Neural cell (in vitro differentiated cells): ENCODE results near the gene TSKS. TPM values are rescaled to one million over a fixed set of nuclear protein-coding genes. Genes with fewer than 3 reads are reported as not detected.

ENCODE experiments used
- H2AFZ ChIP-seq: fragments of 200-600, 300-800 bp; sonication (generic), shearing (Covaris generic); 2 replicates; pipeline ENCODE4 v1.6.0; 2014; ENCODE audit warnings: low read depth, mild to moderate bottlenecking, antibody characterized with exemption, low read length, moderate library complexity
- H3F3A ChIP-seq: fragments of 200-600 bp; shearing (Covaris generic); 2 replicates; pipeline ENCODE4 v1.6.1; 2016; ENCODE audit warnings: mild to moderate bottlenecking, moderate library complexity, mixed read lengths, antibody characterized with exemption, low read length; ENCODE audit not compliant: insufficient read depth, poor library complexity, severe bottlenecking
- H3K27ac ChIP-seq: fragments of 200-600, 300-800 bp; sonication (generic), shearing (Covaris generic); 2 replicates; pipeline ENCODE4 v1.5.1; 2014; ENCODE audit warnings: mild to moderate bottlenecking, low read length, moderate library complexity
- H3K27me3 ChIP-seq: fragments of 300-800, 200-600 bp; sonication (generic), shearing (Covaris generic); 2 replicates; pipeline ENCODE4 v1.6.0; 2014; ENCODE audit warnings: mild to moderate bottlenecking, low read depth, low read length, moderate library complexity; ENCODE audit not compliant: insufficient read depth
- H3K36me3 ChIP-seq: fragments of 300-800, 200-600 bp; sonication (generic), shearing (Covaris generic); 2 replicates; pipeline ENCODE4 v1.5.1; 2014; ENCODE audit warnings: mild to moderate bottlenecking, antibody characterized with exemption, low read length, moderate library complexity; ENCODE audit not compliant: insufficient read depth
- H3K4me2 ChIP-seq: fragments of 300-800, 200-600 bp; sonication (generic), shearing (Covaris generic); 2 replicates; pipeline ENCODE4 v1.6.0; 2014; ENCODE audit warnings: mild to moderate bottlenecking, low read length
- H3K4me3 ChIP-seq: fragments of 300-800, 200-600 bp; sonication (generic), shearing (Covaris generic); 2 replicates; pipeline ENCODE4 v1.5.1; 2014; ENCODE audit warnings: mild to moderate bottlenecking, low read length, moderate library complexity
- H3K79me2 ChIP-seq: fragments of 200-600 bp; shearing (Covaris generic); replicated peaks from 2 replicates; pipeline ENCODE4 v1.6.0; 2014; ENCODE audit warnings: mild to moderate bottlenecking, low read length, moderate library complexity; ENCODE audit not compliant: insufficient read depth
- H3K9ac ChIP-seq: fragments of 300-800, 200-600 bp; sonication (generic), shearing (Covaris generic); 2 replicates; pipeline ENCODE4 v1.6.1; 2016; ENCODE audit warnings: mild to moderate bottlenecking, low read length, mixed read lengths
- H3K9me2 ChIP-seq: fragments of 200-600 bp; shearing (Covaris generic); 2 replicates; pipeline ENCODE4 v1.6.1; 2016; ENCODE audit warnings: mild to moderate bottlenecking, low read length, mixed read lengths; ENCODE audit not compliant: insufficient read depth
- H3K9me3 ChIP-seq: fragments of 200-600, 300-800 bp; sonication (generic), shearing (Covaris generic); 2 replicates; pipeline ENCODE4 v1.6.1; 2016; ENCODE audit warnings: mild to moderate bottlenecking, mixed run types, low read length, moderate library complexity, mixed read lengths
- H4K20me1 ChIP-seq: fragments of 200-600 bp; shearing (Covaris generic); 2 replicates; pipeline ENCODE4 v1.6.1; 2016; ENCODE audit warnings: mild to moderate bottlenecking, mixed run types; ENCODE audit not compliant: insufficient read depth
- CTCF ChIP-seq: fragments of 450-650 bp; IDR thresholded peaks from 2 replicates; pipeline ENCODE4 v1.5.1; 2014; ENCODE audit warnings: antibody characterized with exemption, mild to moderate bottlenecking, moderate library complexity; ENCODE audit not compliant: poor library complexity, severe bottlenecking
- EP300 ChIP-seq: fragments of 450-650 bp; conservative IDR thresholded peaks from 2 replicates; pipeline ENCODE4 v1.6.1; 2014; ENCODE audit warnings: antibody characterized with exemption, mild to moderate bottlenecking, moderate library complexity; ENCODE audit not compliant: poor library complexity, severe bottlenecking
- EZH2 ChIP-seq: fragments of 200-600, 300-800 bp; shearing (Covaris generic), sonication (generic); IDR thresholded peaks from 2 replicates; pipeline ENCODE4 v1.6.1; 2014; ENCODE audit warnings: antibody characterized with exemption, low read length, borderline replicate concordance, mild to moderate bottlenecking; ENCODE audit not compliant: insufficient read depth, poor library complexity, severe bottlenecking
- MXI1 ChIP-seq: fragments of 450-650 bp; conservative IDR thresholded peaks from 2 replicates; pipeline ENCODE4 v1.6.1; 2014; ENCODE audit warnings: antibody characterized with exemption, mild to moderate bottlenecking; ENCODE audit not compliant: poor library complexity, severe bottlenecking
- POLR2AphosphoS5 ChIP-seq: IDR thresholded peaks from 2 replicates; pipeline ENCODE4 v1.6.1; 2012
- RAD21 ChIP-seq: fragments of 450-650 bp; conservative IDR thresholded peaks from 2 replicates; pipeline ENCODE4 v1.6.1; 2014; ENCODE audit warnings: antibody characterized with exemption, mild to moderate bottlenecking, moderate library complexity
- REST ChIP-seq: IDR thresholded peaks from 2 replicates; pipeline ENCODE4 v1.6.1; 2012; ENCODE audit warnings: borderline replicate concordance
- SMC3 ChIP-seq: fragments of 450-650 bp; conservative IDR thresholded peaks from 2 replicates; pipeline ENCODE4 v1.6.1; 2014; ENCODE audit warnings: antibody characterized with exemption, mild to moderate bottlenecking, moderate library complexity; ENCODE audit not compliant: poor library complexity
- TAF1 ChIP-seq: IDR thresholded peaks from 2 replicates; pipeline ENCODE4 v1.6.1; 2012; ENCODE audit warnings: low read depth
- polyA plus RNA-seq: library from polyadenylated mRNA; depleted of rRNA; stranded (reverse); fragments of >200 nt; gene quantifications from 2 replicates; pipeline ENCODE4 v1.2.3, GENCODE V29; 2014

Gene TSKS
- polyA plus RNA-seq, 1 donor from 2014 or later, result not detected

GRCh38 chr19:49700563-49700962, 62.5 kb downstream of the TSKS start:
- TF ChIP-seq EZH2, result no peak
- no peak for TF ChIP-seq CTCF
- no peak for TF ChIP-seq EP300
- TF ChIP-seq RAD21, result no peak
- no peak for TF ChIP-seq SMC3
- TF ChIP-seq MXI1, result no peak
- TF ChIP-seq REST, result no peak
- TF ChIP-seq POLR2AphosphoS5, result no peak
- no peak for TF ChIP-seq TAF1
- Histone ChIP-seq H3K27ac (no peak overlapping the region), H3K79me2 (no peaks in the 10 kb centered on the region), H3K36me3 (peaks cover 7% of the 10 kb centered on the region), H3K9ac (no peak overlapping the region), H2AFZ (no peak overlapping the region), H3K4me3 (no peak overlapping the region), H3K9me3 (no peaks in the 10 kb centered on the region), H3K27me3 (no peaks in the 10 kb centered on the region), H4K20me1 (no peaks in the 10 kb centered on the region), H3K9me2 (no peaks in the 10 kb centered on the region), H3F3A (no peaks in the 10 kb centered on the region), H3K4me2 (no peak overlapping the region)

- H3K79me2 ChIP-seq, result no peaks in the 10 kb centered on the region
- H4K20me1 ChIP-seq, result no peaks in the 10 kb centered on the region
- no peaks in the 10 kb centered on the region for H3F3A ChIP-seq
- no peak for TF ChIP-seq POLR2AphosphoS5
- TF ChIP-seq EZH2, result no peak
- H3K27ac ChIP-seq, result no peak overlapping the region
- no peaks in the 10 kb centered on the region for H3K27me3 ChIP-seq
- H2AFZ ChIP-seq, result no peak overlapping the region
- H3K4me2 ChIP-seq, result no peak overlapping the region
- no peaks in the 10 kb centered on the region for H3K9me2 ChIP-seq
- peaks cover 7% of the 10 kb centered on the region for H3K36me3 ChIP-seq
- no peak overlapping the region for H3K9ac ChIP-seq
- no peak overlapping the region for H3K4me3 ChIP-seq
- no peaks in the 10 kb centered on the region for H3K9me3 ChIP-seq
These were observed 63.7 kb downstream of the TSKS start for GRCh38 chr19:49699364-49699763.

GRCh38 chr19:49696865-49697264, 66.2 kb downstream of the TSKS start:
- H3K36me3 ChIP-seq, result peaks cover 7% of the 10 kb centered on the region
- H3K9me3 ChIP-seq, result no peaks in the 10 kb centered on the region
- TF ChIP-seq MXI1, result no peak
- TF ChIP-seq REST, result no peak
- TF ChIP-seq RAD21, result no peak
- no peak for TF ChIP-seq EP300
- no peak for TF ChIP-seq CTCF
- TF ChIP-seq TAF1, result no peak
- no peak for TF ChIP-seq POLR2AphosphoS5
- no peak for TF ChIP-seq SMC3
- no peak for TF ChIP-seq EZH2
- no peaks in the 10 kb centered on the region for H3K9me2 ChIP-seq
- H3K4me2 ChIP-seq, result no peak overlapping the region
- H3K79me2 ChIP-seq, result peaks cover 17% of the 10 kb centered on the region
- no peak overlapping the region for H2AFZ ChIP-seq
- no peaks in the 10 kb centered on the region for H4K20me1 ChIP-seq
- no peak overlapping the region for H3K4me3 ChIP-seq
- no peak overlapping the region for H3K27ac ChIP-seq
- no peak overlapping the region for H3K9ac ChIP-seq
- H3F3A ChIP-seq, result no peaks in the 10 kb centered on the region
- no peaks in the 10 kb centered on the region for H3K27me3 ChIP-seq
